Fibroblast of skin of left quadriceps (primary cell): Measurements from ENCODE around the gene MAPK11.

Source experiments
- DNase-seq, 2 experiments: peaks; one replicate each; pipeline ENCODE4 v3.0.0-alpha.2; 2013; ENCODE audit warnings: low read depth in 2 of 2

The MAPK11 gene

GRCh38 chr22:50269970-50270665 lies at the start of gene MAPK11:
TSS of gene MAPK11 (minus strand) at chr22:50270380. CDS start at chr22:50270292, 88 bp downstream.
- no peak for DNase-seq

GRCh38 chr22:50319503-50319951 lies 49.3 kb upstream of the MAPK11 start:
- no peak for DNase-seq

- no peak for DNase-seq
These were observed 48.7 kb upstream of the MAPK11 start for GRCh38 chr22:50318698-50319411.

DNA sequence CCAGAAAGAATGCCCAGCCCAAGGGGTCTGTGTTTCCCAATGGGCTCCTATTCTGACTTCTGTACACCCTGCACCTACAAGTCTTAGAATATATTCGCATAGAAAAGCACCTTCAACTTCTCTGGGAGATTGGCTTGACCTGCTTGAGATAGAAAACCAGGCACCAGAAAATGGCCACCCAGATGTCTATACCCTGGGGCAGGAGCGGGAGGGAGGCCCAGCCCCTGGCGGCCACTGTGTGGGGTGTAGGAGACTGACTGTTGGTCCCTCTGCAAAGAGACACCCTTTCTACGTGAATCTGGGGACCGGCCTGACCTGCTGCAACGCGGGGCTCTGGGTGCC lies 48.1 kb upstream of the MAPK11 start:
- no peak for DNase-seq

- DNase-seq = no peak
These were observed 47.5 kb upstream of the MAPK11 start for GRCh38 chr22:50317674-50318073.

GRCh38 chr22:50317178-50317577 lies 47.0 kb upstream of the MAPK11 start:
- no peak for DNase-seq

DNA sequence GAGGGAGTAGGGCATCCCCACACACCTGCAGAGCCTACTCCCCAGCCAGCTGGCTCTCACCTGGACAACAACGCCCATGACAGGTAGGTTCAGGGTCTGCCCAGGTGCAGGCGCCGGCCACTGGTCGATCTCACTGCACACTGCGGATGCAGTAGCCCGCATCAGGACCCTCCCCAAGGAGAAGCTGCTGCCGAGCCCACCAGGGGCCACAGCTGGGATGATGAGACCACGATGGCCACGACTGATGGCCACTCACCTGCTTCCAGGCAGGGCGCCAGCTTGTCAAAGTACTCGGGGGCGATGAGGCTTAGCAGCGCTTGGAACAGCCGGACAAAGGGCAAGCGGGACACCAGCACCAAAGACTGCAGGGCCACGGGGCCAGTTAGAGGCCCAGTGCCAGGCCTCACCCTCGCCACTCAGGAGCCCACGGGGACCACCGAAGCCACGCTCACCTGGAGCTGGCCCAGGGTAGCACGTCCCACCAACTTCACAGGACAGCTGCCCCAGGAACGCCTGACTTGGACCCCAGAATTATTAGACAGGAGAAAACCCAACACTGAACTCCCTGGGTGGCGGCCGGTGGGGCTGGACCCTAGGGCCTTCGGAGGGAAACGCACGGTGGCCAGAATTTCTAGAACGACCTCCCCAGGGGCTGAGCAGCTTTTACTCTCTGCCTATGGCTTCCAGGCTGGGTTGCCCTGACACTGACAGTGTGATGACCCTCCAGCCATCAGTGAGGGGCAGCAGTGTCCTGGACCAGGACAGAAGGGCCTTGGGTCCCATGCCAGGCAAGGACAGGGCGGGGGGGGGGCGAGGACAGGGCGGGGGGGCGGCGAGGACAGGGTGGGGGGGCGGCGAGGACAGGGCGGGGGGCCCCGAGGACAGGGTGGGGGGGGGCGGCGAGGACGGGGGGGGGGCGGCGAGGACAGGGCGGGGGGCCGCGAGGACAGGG lies 46.2 kb upstream of the MAPK11 start:
- no peak for DNase-seq

DNA sequence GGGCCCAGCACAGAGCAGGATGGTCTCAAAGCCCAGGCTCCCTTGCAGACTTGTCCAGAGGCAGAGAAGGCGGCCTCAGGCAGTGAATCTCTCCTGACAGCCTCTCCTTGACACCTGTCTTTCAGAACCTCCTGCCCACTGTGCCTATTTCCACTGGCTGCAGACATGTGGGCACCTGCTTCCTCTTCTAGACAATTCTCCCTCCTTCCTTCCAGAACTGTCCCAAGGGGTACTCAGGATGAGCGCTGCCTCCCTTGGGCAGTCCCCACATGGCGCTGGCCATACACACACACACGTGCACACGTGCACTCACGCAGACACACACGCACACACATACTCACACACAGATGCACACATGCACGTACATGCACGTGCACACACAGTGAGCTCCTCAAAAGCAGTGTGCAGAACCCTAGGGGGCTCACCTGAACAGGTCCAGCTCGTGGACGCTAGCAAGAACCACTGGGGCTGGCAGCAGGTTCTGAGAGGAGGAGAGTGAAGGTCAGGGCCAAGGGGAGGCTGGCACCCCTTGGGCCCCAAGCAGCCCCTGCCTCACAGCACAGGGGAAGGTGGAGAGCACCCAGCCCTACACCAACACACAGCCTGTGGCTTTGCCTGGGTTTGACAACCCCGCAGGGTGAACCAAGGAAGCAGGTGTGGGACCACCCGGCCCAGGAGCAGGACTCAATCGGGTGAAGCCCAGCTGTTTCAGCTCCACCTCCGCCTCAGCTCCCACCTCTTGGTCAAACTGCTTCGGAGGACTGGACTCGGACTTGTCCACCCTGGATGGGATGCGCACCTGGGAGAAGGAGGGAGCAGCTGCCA lies 45.3 kb upstream of the MAPK11 start:
- no peak for DNase-seq

GRCh38 chr22:50314455-50315288 lies 44.5 kb upstream of the MAPK11 start:
- DNase-seq = no peak

DNA sequence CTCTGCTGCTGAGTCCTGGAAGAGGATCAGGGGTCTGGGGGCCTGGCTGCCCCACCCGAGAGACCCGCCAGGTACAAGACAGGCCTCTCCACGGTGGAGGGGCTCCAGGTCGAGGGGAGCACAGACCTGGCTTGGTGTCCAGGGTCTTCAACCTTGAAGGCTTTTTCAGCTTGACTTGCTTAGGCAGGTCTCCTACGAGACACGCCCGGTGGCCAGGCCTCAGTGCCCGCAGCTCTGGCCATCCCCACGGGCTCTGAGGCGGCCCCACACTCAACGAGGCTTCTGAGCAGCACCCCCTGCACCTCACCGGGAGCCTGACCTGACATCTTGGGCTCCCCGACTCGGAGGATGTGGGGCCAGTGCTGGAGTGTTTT lies 43.9 kb upstream of the MAPK11 start:
- no peak for DNase-seq

DNA sequence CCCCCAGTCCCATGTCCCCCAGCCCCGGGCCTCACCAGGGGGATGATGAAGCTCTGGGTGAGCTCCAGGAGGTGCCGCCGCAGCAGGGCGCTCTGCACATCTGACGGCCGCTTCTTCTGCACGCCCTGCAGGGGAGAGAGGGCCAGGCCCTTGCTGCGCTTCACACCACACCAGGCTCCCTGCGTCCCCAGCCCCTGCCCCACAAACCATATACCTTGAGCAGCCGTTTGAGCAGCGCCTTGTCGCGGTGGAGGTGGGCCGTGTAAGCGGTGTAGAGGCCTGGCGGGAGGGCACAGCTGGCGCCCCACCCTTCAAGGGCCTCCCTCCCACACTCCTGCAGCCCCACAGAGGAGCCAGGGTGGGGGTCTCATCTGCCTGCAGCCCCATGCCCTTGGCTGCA lies 43.4 kb upstream of the MAPK11 start:
- DNase-seq = no peak

DNA sequence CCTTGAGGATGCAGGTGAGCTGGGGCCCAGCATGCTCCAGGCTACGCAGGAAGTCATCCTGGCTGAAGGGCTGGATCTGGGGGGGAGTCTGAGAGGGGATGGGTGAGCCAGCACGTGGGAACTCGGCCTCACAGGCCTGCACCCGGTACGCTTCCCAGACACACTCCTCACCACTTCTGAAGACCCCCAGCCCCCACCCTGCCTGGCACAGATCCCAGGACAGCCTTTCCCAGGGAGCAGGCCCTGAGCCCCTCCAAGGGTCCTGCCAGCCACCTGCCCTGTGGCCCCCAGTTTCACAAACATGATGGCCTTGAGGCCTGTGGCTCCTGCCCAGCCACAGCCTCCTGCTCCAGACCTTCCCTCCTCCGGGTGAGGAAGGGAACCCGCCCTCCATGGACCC lies 42.8 kb upstream of the MAPK11 start:
- no peak for DNase-seq

- DNase-seq = no peak
These were observed 42.2 kb upstream of the MAPK11 start for GRCh38 chr22:50312371-50312770.

DNA sequence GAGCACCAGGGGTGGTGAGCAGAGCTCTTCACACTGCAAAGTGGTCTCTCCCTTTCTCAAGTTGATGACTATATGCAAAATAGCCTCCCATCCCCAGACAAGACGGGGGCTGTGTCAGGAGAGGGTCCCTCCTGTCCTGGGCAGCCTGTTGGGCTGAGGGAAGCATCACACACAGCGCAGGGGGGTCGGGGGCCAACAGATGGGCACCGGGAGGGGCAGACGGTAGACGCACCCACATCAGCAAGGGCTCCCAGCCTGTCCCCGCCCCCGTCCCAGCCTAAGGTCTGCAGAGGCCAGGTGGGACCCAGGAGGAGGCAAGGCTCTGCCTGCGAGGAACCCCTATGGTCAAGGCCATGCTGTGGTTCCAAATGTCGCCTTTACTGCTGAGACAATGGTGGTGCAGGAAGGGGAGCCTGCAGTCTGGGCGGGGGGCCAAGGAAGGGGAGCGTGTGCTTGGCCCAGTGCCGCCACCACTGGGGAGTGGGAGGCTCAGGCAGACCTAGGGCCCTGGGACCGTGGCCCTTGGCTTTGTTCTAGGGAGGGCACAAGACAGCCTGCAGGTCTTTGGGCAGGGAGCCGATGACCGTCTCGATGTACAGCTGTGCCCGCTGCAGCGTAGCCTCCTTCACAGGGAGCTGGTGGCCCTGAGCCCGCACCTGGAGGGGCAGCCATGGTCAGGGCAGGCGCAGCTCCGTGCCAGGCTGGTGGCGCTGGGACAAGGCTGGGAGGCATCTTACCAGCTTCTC lies 41.6 kb upstream of the MAPK11 start:
- no peak for DNase-seq

DNA sequence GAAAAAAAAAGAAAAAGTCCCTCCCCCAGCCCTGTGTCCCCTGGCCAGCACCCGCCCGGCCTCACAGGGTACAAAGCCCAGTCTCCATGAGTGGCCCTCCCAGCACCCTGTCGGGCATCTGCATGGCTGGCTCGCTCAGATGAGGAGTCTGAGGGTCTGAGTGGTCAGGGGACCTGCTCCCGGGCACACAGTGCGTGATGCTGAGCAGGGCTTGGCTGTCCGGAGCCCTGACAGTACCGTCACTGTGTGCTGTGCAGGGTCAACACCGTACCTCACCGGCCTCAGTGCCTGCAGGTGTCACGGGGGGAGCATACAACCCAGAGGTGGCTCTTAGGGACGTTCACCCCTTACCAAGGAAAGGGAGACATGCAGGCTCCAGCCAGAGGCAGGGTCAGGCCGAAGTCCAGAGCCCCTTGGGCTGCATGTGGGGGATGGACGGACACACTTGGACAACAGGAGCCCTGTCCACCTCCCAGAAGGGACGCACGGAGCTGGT lies 40.8 kb upstream of the MAPK11 start:
- DNase-seq = no peak

DNA sequence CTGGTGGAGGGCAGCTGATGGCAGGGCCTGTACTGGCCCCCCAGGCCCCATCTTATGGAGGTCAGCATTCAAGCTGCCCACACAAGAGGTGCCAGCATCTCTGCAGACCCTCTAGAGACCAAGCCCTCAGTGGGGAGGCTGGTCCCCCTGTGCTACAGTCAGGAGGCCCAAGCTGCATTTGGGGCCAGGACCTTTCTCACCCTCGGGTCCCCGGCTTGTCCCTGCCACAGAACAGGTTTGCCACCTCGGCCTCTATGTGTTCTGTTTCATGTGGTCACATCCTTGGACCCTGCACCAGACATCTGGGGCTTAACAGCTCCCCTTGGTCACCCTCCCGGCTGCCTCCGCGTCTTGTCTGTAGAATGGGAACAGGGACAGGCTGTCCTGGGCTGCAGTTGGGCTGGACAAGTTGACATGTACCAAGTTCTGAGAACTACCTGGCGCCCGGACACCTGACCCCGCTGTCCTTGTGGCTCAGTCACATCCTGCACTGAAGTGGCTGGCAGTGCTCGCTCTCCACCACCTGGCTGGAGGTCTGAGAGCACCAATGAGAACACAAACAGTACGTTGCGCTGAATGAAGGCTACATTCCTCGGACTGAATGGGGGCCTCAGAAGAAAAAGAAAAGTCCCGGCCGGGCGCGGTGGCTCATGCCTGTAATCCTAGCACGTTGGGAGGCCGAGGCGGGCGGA lies 40.0 kb upstream of the MAPK11 start:
- no peak for DNase-seq

DNA sequence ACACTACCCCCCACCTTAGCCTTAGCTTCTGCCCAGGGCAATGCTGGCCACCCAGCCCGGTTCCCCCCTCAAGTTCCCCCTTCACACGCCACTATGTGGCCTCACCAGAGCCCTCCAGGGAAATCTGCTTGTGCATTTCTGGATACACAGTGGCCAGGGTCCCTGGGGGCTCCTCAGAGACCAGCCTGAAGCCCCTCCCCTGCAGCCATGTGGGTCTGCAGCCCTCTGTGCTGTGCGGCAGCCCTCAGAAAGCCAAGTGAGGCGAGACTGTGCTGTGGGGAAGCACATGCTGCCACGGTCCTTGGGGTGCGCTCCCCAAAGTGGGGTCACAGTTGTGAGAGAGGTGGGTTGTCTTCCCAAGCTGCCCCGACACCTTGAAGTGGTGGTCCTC lies 39.4 kb upstream of the MAPK11 start:
- no peak for DNase-seq

- DNase-seq = no peak
These were observed 38.9 kb upstream of the MAPK11 start for GRCh38 chr22:50308986-50309600.

DNA sequence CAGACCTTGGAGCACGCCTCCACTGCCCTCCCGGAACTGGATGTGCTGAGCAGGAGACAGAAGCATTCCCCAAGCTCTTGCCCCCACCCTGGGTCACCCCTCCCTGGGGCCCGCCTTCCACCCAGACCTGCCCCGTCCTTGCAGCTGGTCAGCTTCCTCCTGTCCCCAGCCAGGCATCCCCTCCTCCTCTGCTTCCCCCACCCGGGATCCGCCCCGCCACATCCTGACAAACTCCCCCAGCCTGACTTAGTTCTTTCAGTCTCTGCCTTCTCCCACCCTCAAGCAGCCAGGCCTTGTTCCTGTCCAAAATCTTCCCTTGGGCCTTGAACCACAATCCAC lies 38.4 kb upstream of the MAPK11 start:
- no peak for DNase-seq
